HEK293T (cell line): ENCODE measurements around the gene SLC40A1.

Experiments used
- BHLHE40 ChIP-seq: fragments of 450-650 bp; IDR thresholded peaks from 2 replicates; pipeline ENCODE4 v1.6.1; 2016; ENCODE audit warnings: mild to moderate bottlenecking, moderate library complexity, borderline replicate concordance
- ELF4 ChIP-seq: fragments of 450-650 bp; IDR thresholded peaks from 2 replicates; pipeline ENCODE4 v1.6.1; 2017; ENCODE audit warnings: antibody characterized with exemption
- FOXA1 ChIP-seq: fragments of 450-650 bp; IDR thresholded peaks from 2 replicates; pipeline ENCODE4 v1.6.1; 2016; ENCODE audit warnings: mild to moderate bottlenecking
- FOXK2 ChIP-seq: fragments of 450-650 bp; IDR thresholded peaks from 2 replicates; pipeline ENCODE4 v1.6.1; 2016; ENCODE audit warnings: mild to moderate bottlenecking
- HDGF ChIP-seq: fragments of 450-650 bp; IDR thresholded peaks from 2 replicates; pipeline ENCODE4 v1.6.1; 2017; ENCODE audit warnings: antibody characterized with exemption, borderline replicate concordance
- L3MBTL2 ChIP-seq: fragments of 450-650 bp; conservative IDR thresholded peaks from 2 replicates; pipeline ENCODE4 v1.6.1; 2016; ENCODE audit warnings: mild to moderate bottlenecking
- LEF1 ChIP-seq: fragments of 450-650 bp; IDR thresholded peaks from 2 replicates; pipeline ENCODE4 v1.6.1; 2017; ENCODE audit warnings: mild to moderate bottlenecking, borderline replicate concordance
- SUZ12 ChIP-seq: fragments of 450-650 bp; IDR thresholded peaks from 2 replicates; pipeline ENCODE4 v1.6.1; 2016; ENCODE audit warnings: mild to moderate bottlenecking
- ZNF384 ChIP-seq: fragments of 450-650 bp; IDR thresholded peaks from 2 replicates; pipeline ENCODE4 v1.6.1; 2016

GRCh38 chr2:189583227-189584198 is 2.9 kb upstream of the SLC40A1 start:
- TF ChIP-seq BHLHE40 (no peak), ELF4 (no peak), FOXK2 (no peak), L3MBTL2 (no peak), LEF1 (no peak), HDGF (no peak), SUZ12 (no peak), FOXA1 (no peak), ZNF384 (no peak)
